ENCODE data around the gene DZIP3. TPM values are rescaled to one million over a fixed set of nuclear protein-coding genes. Genes with fewer than 3 reads are reported as not detected.

The DZIP3 gene
- total and polyA plus RNA-seq, 10 of the 15 experiments (the other 5 are each of a cell fraction or from before 2014, with no cell fraction given), result 4.3 to 15.6 (median 9.2) TPM

GRCh38 chr3:108595321-108595720 lies 5.8 kb downstream of the DZIP3 start:
- CTCF ChIA-PET, result interaction anchor here (1.1 to 1.6 kb wide), 3 partner anchors 16 to 43 kb away, joined by 3 to 4 read pairs (median 3); no protein-coding TSS in a partner anchor
- no peaks in the 10 kb centered on the region for H3K36me3 ChIP-seq (ENCODE audit: control insufficient read depth in 2 of 2, insufficient read depth in 2 of 2, low read length in 1 of 2)
- no peak overlapping the region for H3K4me2 ChIP-seq (ENCODE audit: control insufficient read depth, insufficient read depth)
- 98% methylated on average over 2 of the region's 2 CpGs for WGBS (ENCODE audit: insufficient coverage, insufficient replicate concordance, low lambda C conversion rate, missing lambda C conversion rate)
- no peak overlapping the region for H2AFZ ChIP-seq (ENCODE audit: control insufficient read depth, low read depth, low read length)
- no peak for TF ChIP-seq MEF2B (IDR thresholded peaks at IDR 0.05; ENCODE audit: partially characterized antibody, poor library complexity, severe bottlenecking)
- TF ChIP-seq ZBTB40 (IDR thresholded peaks at IDR 0.05; ENCODE audit: borderline replicate concordance), result no peak
- TF ChIP-seq KAT2A (conservative IDR thresholded peaks at IDR 0.05; ENCODE audit: control insufficient read depth, low read depth, low read length), result no peak
- TF ChIP-seq BCL3 (IDR thresholded peaks at IDR 0.05; ENCODE audit: borderline replicate concordance, insufficient read depth, low read depth, low read length, poor library complexity, severe bottlenecking), result no peak
- TF ChIP-seq NKRF (conservative IDR thresholded peaks at IDR 0.05), result no peak
- no peak for TF ChIP-seq SPI1 (IDR thresholded peaks at IDR 0.05; ENCODE audit: borderline replicate concordance, insufficient read depth, low read depth, low read length)
- no peak for TF ChIP-seq RELB (IDR thresholded peaks at IDR 0.05; ENCODE audit: low read depth)
- TF ChIP-seq MXI1 (IDR thresholded peaks at IDR 0.05; ENCODE audit: low read depth, low read length), result no peak
- no peak for TF ChIP-seq RBBP5 (conservative IDR thresholded peaks at IDR 0.05)
- no peak for TF ChIP-seq TARDBP (IDR thresholded peaks at IDR 0.05; ENCODE audit: borderline replicate concordance)
- TF ChIP-seq POLR2A (IDR thresholded peaks at IDR 0.05; ENCODE audit: low read depth, low read length), result no peak
- no peak for TF ChIP-seq NBN (IDR thresholded peaks at IDR 0.05)
- no peak for TF ChIP-seq SIX5 (IDR thresholded peaks at IDR 0.05; ENCODE audit: low read depth, low read length, severe bottlenecking)
- TF ChIP-seq EZH2 (IDR thresholded peaks at IDR 0.05; ENCODE audit: borderline replicate concordance, control insufficient read depth, low read depth, low read length), result no peak
- FAIRE-seq (no peak), ATAC-seq (no peak), DNase-seq (ENCODE audit: low read depth, low spot score) (no peak)
- no peak overlapping the region for H3K4me3 ChIP-seq
- in situ Hi-C loops (cut with MboI), result no loop called here
- peaks cover 2% of the 10 kb centered on the region for H3K79me2 ChIP-seq (ENCODE audit: control insufficient read depth, insufficient read depth, low read length)
- no peaks in the 10 kb centered on the region for H3K4me1 ChIP-seq (ENCODE audit: control insufficient read depth, insufficient read depth, low read length)
- no peaks in the 10 kb centered on the region for H3K27me3 ChIP-seq (replicated peaks in 1 of 2; ENCODE audit: control insufficient read depth in 2 of 2, insufficient read depth in 2 of 2, low read length in 1 of 2)
- BruUV-seq (replicated peaks), result no TSS peak
- SMC1A ChIA-PET (ENCODE audit: uncharacterized antibody, unreplicated experiment), result interaction anchor here (1.1 to 1.6 kb wide), 2 partner anchors 10 kb away, joined by 3 to 6 read pairs; no protein-coding TSS in a partner anchor
- H3K9me3 ChIP-seq (replicated peaks; ENCODE audit: control insufficient read depth, insufficient read depth, low read length), result no peaks in the 10 kb centered on the region
- RAD21 ChIA-PET (ENCODE audit: unreplicated experiment), result no interaction called here
- POLR2A ChIA-PET, result no interaction called here
- intact Hi-C loops (cut with micrococcal nuclease; ENCODE audit: unreplicated experiment), result no loop called here
- no peak overlapping the region for H3K27ac ChIP-seq (ENCODE audit: control insufficient read depth, insufficient read depth)
- H3K9ac ChIP-seq (ENCODE audit: control insufficient read depth, insufficient read depth, low read length), result no peak overlapping the region
- no peaks in the 10 kb centered on the region for H4K20me1 ChIP-seq (ENCODE audit: control insufficient read depth, insufficient read depth)
